Inferior parietal cortex (tissue), 1 donor: ENCODE data around the gene ANKRD2.
"Not testable (repeated sequence)": the region's sequence is repeated elsewhere in the genome, so short reads cannot be mapped to it uniquely, and the experiment has no call there.

ENCODE experiments used
- DNase-seq: peaks from one replicate; pipeline ENCODE4 v3.0.0-alpha.2; 2016; ENCODE audit errors: extremely low spot score

Gene ANKRD2, protein sequence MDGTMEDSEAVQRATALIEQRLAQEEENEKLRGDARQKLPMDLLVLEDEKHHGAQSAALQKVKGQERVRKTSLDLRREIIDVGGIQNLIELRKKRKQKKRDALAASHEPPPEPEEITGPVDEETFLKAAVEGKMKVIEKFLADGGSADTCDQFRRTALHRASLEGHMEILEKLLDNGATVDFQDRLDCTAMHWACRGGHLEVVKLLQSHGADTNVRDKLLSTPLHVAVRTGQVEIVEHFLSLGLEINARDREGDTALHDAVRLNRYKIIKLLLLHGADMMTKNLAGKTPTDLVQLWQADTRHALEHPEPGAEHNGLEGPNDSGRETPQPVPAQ

DNA sequence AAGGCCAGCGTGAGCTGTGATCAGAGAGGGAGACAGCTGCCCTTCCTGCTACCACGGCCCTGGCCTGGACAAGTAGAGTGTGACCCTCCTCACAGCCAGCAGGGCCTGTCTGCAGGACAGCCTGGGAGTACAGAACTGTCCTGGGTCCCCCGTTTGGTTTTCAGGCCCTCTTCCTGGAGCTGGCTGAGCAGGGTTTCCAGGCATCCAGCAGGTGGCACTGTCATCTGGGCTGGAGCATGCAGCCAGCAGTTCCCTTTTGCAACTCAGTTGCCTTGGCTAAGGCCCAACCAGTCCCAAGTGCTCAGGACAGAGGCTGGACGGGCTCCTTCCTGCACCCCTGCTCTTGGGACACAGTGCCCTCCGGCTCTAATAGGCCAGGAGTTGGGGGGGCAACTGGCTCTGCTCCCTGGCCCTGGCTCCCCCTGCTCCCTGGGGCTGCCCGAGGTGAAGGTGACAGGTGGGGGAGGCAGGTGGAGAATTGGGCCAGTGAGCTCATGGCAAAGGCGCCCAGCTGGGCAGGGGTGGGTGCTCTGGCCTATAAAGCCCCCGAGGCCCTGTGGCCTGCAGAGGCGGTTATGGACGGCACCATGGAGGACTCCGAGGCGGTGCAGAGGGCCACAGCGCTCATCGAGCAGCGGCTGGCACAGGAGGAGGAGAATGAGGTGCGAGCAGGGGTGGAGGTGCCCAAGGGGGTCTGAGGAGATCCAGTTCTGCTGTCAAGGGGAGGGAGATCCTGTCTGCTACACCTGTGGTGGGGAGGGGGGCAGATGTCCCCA lies at the start of gene ANKRD2:
ANKRD2 (plus strand) TSS at position 566 of the 776 bp plus-strand sequence; CDS start at position 576, 10 bp downstream.
- peak; percentile 77 for DNase-seq

DNA sequence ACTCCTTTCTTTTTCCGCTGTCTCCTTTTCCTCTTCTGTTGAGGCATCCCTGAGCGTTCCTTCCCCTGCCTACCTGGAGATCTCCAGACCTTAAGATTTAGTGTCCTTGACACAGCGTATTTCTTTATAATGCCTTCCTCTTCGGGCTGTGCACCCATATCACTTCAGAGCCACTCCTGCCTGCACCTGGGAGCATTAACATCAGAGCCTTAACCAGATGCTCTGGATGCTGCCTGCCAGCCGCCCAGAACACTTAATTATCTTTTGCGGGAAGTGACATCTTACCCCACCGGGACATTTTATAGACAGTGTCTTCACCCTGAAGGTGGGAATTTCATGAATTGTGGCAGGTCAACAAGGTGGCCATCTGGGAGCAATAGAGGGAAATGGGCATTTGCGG lies 49.6 kb upstream of the ANKRD2 start:
- DNase-seq, result no peak

DNA sequence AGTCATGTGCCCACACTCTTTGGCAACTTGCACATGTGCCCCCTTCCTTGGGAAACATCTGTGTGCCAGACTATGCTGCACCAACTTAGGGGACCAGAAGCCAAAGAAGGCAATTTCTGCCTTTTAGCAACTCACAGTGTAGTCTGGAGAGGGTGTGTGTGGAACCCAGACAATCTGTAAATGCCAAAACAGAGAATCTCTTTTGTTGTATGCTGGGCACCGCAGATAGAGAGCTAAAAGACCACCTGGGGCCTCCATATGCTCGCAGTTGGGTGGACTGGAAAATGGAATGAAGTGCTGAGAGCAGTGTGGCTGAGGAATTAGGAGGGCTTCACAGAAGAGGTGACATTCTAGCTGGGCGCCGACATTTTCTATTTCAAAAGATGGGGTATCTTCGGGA lies 47.5 kb upstream of the ANKRD2 start:
- no peak for DNase-seq

DNA sequence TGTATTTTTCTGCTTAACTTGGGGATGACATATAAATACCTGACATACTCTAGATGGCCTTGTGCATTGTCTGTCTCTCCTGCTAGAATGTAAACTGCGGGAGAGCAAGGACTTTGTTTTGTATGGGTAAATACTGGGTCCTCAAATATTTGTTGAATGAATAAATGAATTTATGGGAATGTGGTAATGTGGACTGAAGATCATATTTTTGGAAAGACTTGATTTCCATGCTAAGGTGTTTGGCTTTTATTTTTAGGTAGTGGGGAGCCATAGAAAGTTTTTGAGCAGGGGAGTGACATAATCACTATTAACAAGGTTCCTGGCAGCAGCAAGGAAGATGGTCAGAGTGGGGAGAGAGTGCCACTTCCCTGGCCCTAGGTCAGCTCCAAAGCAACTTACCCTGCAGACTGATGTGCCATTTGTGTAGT lies 46.9 kb upstream of the ANKRD2 start:
- no peak for DNase-seq

DNA sequence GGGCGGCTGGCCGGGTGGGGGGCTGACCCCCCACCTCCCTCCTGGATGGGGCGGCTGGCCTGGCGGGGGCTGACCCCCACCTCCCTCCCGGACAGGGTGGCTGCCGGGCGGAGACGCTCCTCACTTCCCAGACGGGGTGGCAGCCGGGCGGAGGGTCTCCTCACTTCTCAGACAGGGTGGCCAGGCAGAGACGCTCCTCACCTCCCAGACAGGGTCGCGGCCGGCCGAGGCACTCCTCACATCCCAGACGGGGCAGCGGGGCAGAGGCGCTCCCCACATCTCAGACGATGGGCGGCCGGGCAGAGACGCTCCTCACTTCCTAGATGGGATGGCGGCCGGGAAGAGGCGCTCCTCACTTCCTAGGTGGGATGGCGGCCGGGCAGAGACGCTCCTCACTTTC lies 43.7 kb upstream of the ANKRD2 start:
- not testable (repeated sequence) for DNase-seq

DNA sequence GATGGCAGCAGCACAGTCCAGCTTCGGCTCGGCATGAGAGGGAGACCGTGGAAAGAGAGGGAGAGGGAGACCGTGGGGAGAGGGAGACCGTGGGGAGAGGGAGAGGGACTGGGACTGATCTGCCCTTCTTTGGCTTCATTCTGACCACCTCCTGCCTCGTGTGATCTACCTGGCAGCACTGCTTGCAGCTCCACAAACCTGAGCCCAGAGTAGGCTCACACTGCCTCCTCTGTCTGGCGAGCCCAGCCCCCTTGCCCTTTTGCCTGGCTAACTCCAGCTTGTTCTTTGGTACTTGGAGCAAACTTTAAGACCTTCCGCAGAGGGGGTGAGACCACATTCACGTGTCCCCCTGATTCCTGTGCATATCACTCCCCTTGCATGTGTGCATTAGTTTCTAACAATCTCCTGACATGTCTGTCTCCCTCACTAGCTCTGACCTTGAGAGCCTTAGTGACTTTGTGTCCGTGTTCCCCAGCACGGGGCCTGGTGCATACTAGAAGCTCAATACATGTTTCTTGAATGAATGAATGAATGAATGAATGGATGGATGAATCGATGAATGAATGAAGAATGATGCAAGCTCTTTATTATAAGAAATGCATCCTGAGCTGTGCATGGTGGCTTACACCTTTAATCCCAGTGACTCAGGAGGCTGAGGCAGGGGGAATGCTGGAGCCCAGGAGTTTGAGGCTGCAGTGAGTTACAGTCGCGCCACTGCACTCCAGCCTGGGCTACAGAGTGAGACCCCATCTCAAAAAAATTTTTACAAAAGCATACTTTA lies 42.7 kb upstream of the ANKRD2 start:
- DNase-seq, result no peak

DNA sequence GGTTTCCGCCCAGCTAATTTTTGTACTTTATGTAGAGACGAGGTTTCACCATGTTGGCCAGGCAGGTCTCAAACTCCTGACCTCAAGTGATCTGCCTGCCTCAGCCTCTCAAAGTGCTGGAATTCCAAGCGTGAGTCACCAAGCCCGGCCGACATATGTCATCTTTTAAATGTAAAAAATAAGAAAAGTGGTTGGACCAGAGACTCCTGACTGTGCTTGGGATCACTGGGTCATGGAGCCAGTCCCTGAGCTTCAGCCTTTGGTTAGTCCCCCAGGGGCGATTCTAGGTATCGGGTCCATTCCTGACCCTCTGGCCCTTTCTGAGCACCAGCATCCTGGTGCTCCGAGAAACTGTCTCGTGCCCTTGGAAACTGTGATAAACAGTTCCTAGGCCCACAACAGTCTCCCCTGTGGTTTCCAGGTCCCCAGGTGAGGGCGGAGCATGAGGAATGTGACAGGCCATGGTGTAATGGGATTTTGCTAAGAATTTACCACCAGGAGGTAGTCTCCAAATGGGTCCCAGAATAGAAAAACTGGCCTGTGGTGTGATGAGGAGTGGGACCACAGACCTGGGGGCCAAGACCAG lies 41.1 kb upstream of the ANKRD2 start:
- no peak for DNase-seq

DNA sequence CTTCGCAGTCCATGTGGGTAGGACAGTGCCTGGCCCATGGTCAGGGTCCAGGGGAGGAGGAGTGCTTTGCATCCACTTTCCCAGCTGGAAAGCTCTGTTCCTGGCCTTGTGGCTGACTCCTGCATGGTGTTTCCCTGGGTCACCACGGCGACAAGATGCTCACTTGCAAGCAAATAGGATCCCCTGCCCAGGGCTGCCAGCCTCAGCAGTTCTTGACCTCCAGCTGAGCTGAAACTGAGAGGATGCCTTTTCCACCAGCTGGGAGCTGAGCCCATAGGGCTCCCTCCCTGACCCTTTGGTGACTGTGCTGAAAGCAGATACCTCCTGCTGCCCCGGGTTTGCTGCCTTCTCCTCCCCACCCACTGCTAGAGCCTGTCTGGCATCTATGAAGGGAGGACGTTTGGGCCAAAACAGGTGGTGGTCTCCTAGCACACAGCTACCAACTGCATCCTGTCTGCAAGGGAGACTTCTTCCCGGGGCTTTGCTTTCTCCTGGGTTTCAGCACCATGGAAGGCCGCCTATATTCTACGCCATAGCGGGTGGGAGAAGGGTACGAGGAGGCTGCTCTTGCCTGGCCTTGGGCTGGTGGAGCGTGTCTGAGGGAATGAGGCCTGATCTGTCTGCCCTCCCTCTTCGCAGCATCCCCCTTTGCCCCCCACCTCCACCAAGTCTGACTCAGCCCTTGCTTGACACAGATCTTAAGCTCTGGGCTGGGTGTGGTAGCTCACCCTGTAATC lies 39.5 kb upstream of the ANKRD2 start:
- DNase-seq, result no peak

DNA sequence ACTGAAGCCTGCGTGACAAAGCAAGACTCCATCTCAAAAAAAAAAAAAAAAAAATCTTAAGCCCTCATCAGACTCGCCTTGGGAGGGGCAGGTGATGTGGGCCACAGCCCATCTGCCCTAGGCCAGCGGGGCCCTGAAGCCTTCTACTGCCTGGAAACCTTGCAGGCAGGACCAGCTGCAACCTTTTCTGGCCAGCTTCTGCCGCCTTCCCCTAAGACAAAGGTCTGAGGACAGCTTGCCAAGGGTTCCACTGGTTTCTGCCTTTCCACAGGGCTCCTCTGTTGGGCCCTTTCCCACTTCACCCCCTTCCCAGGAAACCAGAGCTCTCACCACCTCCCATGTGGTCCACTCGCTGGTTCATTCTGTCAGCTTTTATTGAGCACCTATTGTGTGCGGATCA lies 38.7 kb upstream of the ANKRD2 start:
- DNase-seq, result no peak

DNA sequence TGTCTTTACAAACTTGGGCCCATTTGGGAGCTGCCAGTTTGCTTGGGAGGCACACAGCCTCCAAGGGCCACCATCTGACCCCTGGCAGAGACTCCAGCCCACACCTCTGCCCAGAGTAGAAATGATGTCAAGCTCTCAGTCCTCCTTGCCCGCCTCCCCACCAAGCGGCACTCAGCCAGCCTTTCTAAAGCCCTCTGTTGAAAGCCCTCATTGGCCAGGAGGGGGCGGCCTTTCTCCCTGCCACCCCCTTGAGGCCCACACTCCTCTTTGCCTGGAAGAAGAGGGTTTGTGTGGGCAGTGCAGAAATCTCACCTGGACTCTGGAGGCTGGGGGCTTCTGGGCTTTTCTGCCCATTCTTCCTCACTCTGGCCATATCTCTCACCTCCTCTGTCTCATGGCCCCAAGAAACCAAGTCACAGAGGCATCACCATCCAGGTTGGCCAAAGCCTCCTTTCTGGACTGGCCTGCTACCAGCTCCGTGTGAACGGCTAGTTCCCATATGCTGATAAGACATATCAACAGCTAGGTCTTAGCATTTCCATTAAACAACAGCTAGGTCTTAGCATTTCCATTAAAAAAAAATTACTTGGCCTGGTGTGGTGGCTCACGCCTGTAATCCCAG lies 37.7 kb upstream of the ANKRD2 start:
- DNase-seq, result no peak

DNA sequence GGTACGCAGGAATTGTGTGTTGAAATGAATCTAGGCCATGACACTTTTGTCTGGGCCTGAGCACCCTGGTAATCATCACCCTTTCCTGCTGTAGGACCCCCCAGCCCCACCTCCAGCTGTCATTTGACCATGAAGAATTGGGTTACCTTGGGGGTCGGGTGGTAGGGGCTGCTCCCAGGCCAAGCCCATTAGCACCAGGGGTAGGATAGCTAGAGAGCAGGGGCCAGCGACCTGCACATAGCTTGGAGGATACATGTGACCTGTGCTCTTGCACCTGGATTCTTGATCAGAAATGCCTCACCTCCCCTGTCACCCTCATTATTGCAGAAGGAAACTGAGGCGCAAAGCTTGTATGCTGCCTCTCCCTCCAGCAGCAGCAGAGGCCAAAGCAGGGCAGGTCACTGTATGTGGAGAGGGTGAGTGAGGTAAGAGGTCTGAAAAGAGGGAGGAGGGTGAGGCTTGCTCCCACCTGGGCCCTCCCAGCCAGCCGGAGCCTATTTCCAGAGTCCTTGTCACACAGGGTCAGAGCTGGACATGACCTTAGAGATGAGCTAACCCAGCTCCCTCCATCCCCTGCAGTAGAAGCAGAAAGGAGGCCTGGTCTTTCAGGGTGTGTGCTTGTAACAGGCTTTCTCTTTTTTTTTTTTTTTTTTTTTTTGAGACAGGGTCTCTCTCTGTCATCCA lies 35.3 kb upstream of the ANKRD2 start:
- DNase-seq, result no peak

DNA sequence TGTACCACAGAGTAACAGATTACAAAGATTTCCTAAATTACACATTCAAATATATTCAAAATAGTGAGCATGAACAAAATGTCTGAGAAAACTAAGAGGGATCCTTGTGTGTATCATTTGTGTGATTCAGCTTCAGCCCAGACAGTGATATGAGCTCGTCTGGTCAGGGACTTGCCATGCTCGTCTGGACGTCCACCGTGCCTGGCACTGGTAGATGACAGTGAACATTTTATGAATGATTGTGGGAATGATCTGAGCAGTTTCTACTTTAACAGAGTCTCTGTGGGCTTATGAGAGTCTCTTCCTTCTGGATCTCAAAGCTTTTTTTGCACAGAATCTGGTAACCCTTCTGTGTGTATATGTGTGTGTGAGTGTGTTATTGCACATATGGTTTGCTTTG lies 34.2 kb upstream of the ANKRD2 start:
- no peak for DNase-seq

DNA sequence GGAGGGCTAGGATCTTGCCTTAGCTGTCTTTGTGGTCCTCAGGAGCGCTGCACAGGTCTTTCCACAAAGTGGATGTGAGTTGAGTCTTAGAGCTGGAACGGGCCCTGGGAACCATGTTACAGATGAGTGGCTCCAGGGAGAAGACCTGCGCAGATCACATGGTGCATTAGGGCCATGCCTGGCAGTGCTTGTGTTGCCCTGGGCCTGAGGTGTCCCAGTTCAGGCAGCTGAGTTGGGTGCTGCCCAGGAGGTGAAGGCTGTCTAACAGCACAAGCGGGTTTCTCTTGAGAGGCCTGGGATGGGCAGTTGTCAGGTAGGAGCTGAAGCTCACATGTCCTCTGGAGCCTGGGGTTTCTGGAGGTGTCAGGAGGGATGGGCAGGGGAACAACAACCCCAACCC lies 33.7 kb upstream of the ANKRD2 start:
- DNase-seq, result no peak

DNA sequence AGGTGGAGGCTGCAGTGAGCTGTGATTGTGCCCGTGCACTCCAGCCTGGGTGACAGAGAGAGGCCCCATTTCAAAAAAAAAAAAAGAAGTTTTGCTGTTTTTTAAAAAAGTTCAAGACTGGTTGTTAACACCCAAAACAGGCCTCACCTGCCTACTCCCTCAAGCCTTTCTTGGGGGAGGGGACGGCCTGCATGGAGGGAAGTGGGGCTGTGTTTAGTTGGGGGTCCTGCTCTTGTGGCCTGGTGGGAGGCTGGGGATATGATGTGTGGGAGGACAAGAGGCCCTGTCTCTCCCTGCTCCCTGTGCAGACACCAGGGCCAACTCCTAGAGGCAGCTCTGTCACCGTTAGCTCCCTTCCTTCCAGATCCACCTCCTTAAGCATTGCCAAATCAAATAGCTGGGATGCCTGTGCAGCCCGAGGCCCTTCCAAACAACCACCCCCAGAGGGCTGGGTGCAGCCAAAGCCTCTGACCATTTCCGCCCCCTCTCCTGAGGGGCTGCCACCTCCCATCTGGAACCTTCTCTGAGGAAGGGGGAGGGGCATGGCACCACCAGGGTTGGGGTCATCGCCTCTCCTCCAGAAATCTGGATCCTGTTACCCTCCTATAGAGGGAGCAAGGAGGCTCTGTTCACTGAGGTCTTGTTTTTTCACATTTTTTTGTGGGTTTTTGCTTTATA lies 32.9 kb upstream of the ANKRD2 start:
- no peak for DNase-seq

DNA sequence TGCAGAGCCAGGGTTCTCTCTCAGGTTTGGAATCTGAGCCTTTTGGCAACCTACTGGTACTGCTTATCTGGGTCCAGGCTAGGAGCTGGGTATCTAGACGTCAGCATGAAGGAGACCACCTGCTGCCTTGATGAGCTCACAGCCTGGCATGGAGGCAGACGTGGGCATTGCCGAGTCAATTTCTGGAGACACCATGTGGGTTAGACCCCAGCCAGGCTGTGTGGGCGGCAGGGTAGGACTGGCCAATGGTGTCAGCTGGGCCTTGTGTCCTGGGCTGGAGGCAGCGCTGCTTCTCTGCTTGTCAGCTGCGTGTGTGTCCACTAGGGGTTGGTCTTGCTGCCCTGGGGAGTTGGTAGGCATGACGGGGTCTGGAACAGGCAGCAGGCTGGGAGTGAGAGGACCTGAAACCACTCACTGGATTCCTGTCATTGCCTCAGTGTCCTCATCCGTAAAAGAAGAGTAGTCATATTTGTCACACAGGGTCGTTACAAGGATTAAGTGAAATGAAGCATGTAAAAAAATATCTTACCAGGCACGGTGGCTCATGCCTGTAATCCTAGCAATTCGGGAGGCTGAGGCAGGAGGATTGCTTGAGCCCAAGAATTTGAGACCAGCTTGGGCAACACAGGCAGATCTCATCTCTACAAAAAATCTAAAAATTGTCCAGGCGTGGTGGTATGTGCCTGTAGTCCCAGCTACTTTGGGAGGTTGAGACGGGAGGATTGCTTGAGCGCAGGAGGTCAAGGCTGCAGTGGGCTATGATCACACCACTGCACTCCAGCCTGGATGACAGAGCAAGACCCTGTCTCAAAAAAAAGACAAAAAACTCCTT lies 31.7 kb upstream of the ANKRD2 start:
- DNase-seq, result no peak

DNA sequence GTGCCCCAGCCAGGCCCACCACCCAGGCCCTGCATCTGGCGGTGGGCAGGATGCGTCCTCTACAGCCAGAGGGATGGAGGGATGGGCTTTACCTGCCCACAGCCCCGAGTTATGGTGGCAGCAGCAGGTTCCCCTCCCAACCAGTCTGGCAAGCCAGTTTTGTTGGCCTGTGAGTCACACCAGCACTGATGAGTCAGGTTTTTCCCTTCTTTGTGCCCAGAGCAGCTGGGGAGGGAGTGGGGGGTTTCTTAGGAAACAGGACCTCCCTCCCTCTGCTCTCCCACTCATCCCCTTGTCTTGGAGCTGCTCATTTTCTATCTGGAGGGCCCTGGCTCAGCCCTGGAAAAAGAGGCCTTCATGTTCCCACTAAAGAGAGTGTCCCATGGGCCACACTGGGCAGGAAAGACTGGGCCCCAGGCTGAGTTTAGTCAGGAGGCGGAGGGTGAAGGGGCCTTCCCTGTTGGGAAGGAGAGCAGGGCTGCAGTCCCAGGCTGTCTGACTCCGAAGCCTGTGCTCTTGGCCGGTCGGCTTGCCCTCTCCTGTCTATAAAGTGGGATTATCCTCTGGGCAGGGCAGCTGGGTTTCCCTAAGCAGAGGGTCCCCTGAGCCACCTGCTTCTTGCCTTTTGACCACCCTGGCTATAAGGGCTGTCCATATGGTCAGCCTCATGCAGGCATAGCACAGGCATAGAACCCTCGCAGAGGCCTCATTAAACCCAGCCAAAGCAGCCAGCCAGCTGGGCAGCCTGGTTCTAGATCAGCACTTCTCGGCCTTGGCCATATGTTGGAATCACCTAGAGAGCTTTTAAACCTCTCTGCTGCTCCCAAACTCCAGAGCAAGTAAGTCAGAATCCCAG lies 30.2 kb upstream of the ANKRD2 start:
- peak; percentile 63 for DNase-seq

DNA sequence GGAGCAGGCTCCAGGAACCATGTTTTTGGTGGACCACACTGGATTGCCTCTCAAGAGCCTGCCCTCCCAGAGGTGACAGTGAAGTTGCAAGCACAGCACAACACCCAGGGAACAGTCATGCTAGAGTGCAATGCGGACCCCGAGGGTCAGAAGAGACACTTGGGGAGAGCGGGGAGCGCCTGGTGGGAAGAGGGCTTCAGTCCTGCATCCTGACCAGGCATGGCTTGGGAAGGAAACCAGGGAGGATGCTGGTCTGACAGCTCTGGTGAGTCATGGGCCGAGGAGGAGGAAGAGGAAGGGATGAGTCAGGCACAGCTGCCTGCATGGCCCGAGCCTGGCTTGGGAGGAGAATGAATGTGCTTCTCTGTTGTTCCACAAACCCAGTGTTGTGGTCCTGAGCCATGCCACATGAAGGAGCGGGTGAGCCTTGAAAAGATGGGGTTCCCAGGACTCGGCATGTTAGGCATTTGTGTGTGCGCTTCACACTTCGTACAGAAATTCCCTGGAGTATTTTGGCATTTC lies 29.5 kb upstream of the ANKRD2 start:
- peak; percentile 85 for DNase-seq
